Testis (tissue), 2 donors: ENCODE results near the gene ZSCAN22.

Experiments
- CTCF ChIP-seq, 3 experiments: fragments of 450-650 bp in 2 of 3; fragments of 200-600 bp in 1 of 3; sonication (generic) in 1 of 3; IDR thresholded peaks; one replicate each; pipeline ENCODE4 v1.5.1; 2016 to 2019; ENCODE audit warnings: antibody characterized with exemption in 3 of 3, mild to moderate bottlenecking in 2 of 3, moderate library complexity in 1 of 3
- POLR2A ChIP-seq: fragments of 450-650 bp; IDR thresholded peaks from one replicate; pipeline ENCODE4 v1.6.1; 2017; ENCODE audit warnings: antibody characterized with exemption, mild to moderate bottlenecking, moderate library complexity

- TF ChIP-seq CTCF (IDR thresholded peaks at IDR 0.05), result no peak
- TF ChIP-seq POLR2A, result no peak
Measured at GRCh38 chr19:58380037-58380661, 53.4 kb downstream of the ZSCAN22 start.
